Central memory CD8-positive, alpha-beta T cell (primary cell): ENCODE measurements around the gene KIF11.
A peak's percentile ranks its signal among the peaks of the same experiment; 100 is the strongest.

Experiments used
- ATAC-seq: fragments of 150-1000 bp; cut with Tn5 transposase; replicated peaks from 2 replicates; pipeline ENCODE4 v1.10.0; 2022; ENCODE audit warnings: mild to moderate bottlenecking, moderate FRiP score, moderate number of reproducible peaks; ENCODE audit not compliant: poor library complexity, severe bottlenecking; ENCODE audit errors: extremely low read depth
- DNase-seq, 2 donors: peaks; one replicate each; pipeline ENCODE4 v3.0.0; 2021; ENCODE audit warnings: low spot score in 2 of 2
- H3K27ac Mint-ChIP-seq: one replicate; pipeline ENCODE4 v1.8.0; 2022; ENCODE audit warnings: low read depth, mild to moderate bottlenecking, moderate library complexity, mixed read lengths
- H3K27me3 Mint-ChIP-seq: one replicate; pipeline ENCODE4 v1.8.0; 2022; ENCODE audit warnings: mixed read lengths
- H3K36me3 Mint-ChIP-seq: one replicate; pipeline ENCODE4 v1.8.0; 2022; ENCODE audit warnings: mild to moderate bottlenecking, moderate library complexity, mixed read lengths; ENCODE audit not compliant: insufficient read depth
- H3K4me1 Mint-ChIP-seq: one replicate; pipeline ENCODE4 v1.8.0; 2022; ENCODE audit warnings: mixed read lengths
- H3K4me3 Mint-ChIP-seq: one replicate; pipeline ENCODE4 v1.8.0; 2022; ENCODE audit warnings: mild to moderate bottlenecking, moderate library complexity, mixed read lengths
- H3K9me3 Mint-ChIP-seq: one replicate; pipeline ENCODE4 v1.8.0; 2022; ENCODE audit warnings: mixed read lengths

Gene KIF11

GRCh38 chr10:92691591-92692079, 98.7 kb downstream of the KIF11 start:
- Mint-ChIP-seq H3K27ac (peak overlapping the region; percentile 66), H3K9me3 (no peaks in the 10 kb centered on the region), H3K4me3 (peak overlapping the region; percentile 71), H3K27me3 (peaks cover 63% of the 10 kb centered on the region), H3K4me1 (peaks cover 16% of the 10 kb centered on the region), H3K36me3 (no peaks in the 10 kb centered on the region)
- no peak for DNase-seq
- no peak for ATAC-seq

DNA sequence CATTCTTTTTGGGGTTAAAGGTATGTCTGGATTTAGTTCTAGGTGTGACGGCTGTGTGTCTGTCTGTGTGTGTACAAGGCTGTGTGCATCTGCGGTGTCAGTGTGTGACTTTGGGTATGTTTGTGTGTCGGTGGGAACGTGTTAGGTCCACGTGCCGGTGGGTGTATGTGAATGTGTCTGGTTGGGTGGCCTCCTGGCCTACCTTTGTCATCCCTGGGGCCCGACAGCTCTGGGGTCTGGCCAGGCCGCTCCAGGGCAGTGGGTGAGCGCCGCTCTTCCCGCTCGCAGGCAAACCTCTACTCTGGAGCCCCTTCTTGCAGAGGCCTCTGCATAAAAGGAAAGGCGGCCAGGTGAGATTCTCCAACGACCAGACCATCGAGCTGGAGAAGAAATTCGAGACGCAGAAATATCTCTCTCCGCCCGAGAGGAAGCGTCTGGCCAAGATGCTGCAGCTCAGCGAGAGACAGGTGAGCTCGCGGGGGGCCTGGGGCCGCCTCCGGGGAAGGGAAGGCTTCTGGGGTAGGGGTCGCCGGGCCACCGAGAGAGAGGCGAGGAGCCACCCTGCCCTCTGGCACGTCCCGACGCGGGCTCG, 99.2 kb downstream of the KIF11 start:
- Mint-ChIP-seq H3K4me1 (peaks cover 16% of the 10 kb centered on the region), H3K27me3 (peaks cover 68% of the 10 kb centered on the region)

GRCh38 chr10:92692697-92693533, 100.0 kb downstream of the KIF11 start:
- no peak for ATAC-seq
- no peaks in the 10 kb centered on the region for H3K36me3 Mint-ChIP-seq
- no peak overlapping the region for H3K27ac Mint-ChIP-seq
- no peak overlapping the region for H3K4me3 Mint-ChIP-seq
- DNase-seq = no peak
- H3K27me3 Mint-ChIP-seq = peaks cover 70% of the 10 kb centered on the region
- H3K4me1 Mint-ChIP-seq = peaks cover 18% of the 10 kb centered on the region
- no peaks in the 10 kb centered on the region for H3K9me3 Mint-ChIP-seq

More for the DNA sequence above, 99.2 kb downstream of the KIF11 start:
- H3K27ac Mint-ChIP-seq = peak overlapping the region; percentile 66
- H3K36me3 Mint-ChIP-seq = no peaks in the 10 kb centered on the region
- DNase-seq (no peak), ATAC-seq (no peak)
- no peaks in the 10 kb centered on the region for H3K9me3 Mint-ChIP-seq
- peak overlapping the region; percentile 71 for H3K4me3 Mint-ChIP-seq

GRCh38 chr10:92693534-92693893, 100.6 kb downstream of the KIF11 start:
- Mint-ChIP-seq H3K4me3 (no peak overlapping the region), H3K27ac (no peak overlapping the region), H3K27me3 (peaks cover 70% of the 10 kb centered on the region), H3K36me3 (no peaks in the 10 kb centered on the region), H3K4me1 (peaks cover 23% of the 10 kb centered on the region), H3K9me3 (no peaks in the 10 kb centered on the region)
- ATAC-seq (no peak), DNase-seq (no peak)

DNA sequence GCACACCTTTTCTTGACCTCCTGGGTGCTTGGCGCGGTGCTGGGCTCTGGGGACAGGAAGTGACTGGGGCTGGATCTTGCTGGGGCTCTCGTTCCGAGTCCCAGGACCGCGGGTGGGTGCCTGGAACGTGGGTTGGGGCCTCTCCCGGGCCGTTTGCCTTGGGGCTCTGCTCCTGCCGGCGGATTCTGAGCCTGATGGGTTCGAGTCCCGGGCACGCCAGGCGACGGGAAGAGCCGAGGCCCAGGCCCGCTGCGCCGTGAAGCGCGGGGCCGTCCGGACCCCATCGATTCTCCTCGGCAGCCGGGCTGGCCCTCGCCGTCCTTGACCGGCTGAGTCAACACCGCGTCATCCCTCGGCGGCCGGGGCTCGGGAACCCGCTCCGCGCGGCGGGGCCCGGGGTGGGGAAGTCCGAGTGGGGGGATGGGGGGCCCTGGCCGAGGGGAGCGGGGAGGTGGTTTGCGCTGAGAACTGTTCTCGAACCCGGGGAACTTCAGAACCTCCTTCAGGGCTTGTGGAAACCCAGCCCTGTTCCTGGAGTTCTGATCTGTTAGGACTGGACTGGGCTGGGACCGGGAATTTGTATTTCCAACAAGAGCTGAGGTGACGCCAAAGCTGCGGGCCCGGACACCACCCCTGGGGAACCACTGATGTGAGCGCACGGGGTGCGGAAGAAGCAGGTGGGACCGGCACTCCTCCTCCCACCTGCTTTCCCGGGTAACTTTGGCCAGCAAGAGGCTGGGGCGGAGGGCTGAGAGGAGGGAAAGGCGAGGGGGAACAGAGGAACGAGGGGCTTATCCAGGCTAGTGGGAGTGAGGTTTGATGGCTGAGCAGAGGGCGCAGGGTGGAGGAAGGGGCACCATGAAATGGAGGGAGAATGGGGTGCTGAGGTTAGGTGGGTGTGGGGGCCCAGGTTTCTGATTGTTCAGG, 103.0 kb downstream of the KIF11 start:
- no peak for ATAC-seq
- no peak for DNase-seq
- peaks cover 83% of the 10 kb centered on the region for H3K27me3 Mint-ChIP-seq
- H3K36me3 Mint-ChIP-seq = peaks cover 3% of the 10 kb centered on the region
- H3K4me1 Mint-ChIP-seq = peaks cover 35% of the 10 kb centered on the region
- H3K27ac Mint-ChIP-seq = no peak overlapping the region
- no peak overlapping the region for H3K4me3 Mint-ChIP-seq
- H3K9me3 Mint-ChIP-seq = no peaks in the 10 kb centered on the region

- ATAC-seq = no peak
- H3K4me1 Mint-ChIP-seq = peaks cover 28% of the 10 kb centered on the region
- H3K9me3 Mint-ChIP-seq = no peaks in the 10 kb centered on the region
- H3K27ac Mint-ChIP-seq = no peak overlapping the region
- peaks cover 83% of the 10 kb centered on the region for H3K27me3 Mint-ChIP-seq
- no peak for DNase-seq
- peaks cover 3% of the 10 kb centered on the region for H3K36me3 Mint-ChIP-seq
- no peak overlapping the region for H3K4me3 Mint-ChIP-seq
Measured at GRCh38 chr10:92696606-92697383, 103.9 kb downstream of the KIF11 start.

- Mint-ChIP-seq H3K9me3 (no peaks in the 10 kb centered on the region), H3K36me3 (peaks cover 3% of the 10 kb centered on the region), H3K4me3 (peak overlapping the region; percentile 3), H3K27me3 (peaks cover 82% of the 10 kb centered on the region), H3K27ac (no peak overlapping the region), H3K4me1 (peaks cover 18% of the 10 kb centered on the region)
- no peak for DNase-seq
- no peak for ATAC-seq
Measured at GRCh38 chr10:92697663-92698511, 105.0 kb downstream of the KIF11 start.

GRCh38 chr10:92699193-92699517, 106.2 kb downstream of the KIF11 start:
- H3K27ac Mint-ChIP-seq = no peak overlapping the region
- H3K4me3 Mint-ChIP-seq = peak overlapping the region; percentile 72
- peaks cover 18% of the 10 kb centered on the region for H3K4me1 Mint-ChIP-seq
- H3K9me3 Mint-ChIP-seq = no peaks in the 10 kb centered on the region
- H3K36me3 Mint-ChIP-seq = peaks cover 3% of the 10 kb centered on the region
- ATAC-seq = no peak
- H3K27me3 Mint-ChIP-seq = peaks cover 88% of the 10 kb centered on the region
- DNase-seq = no peak

DNA sequence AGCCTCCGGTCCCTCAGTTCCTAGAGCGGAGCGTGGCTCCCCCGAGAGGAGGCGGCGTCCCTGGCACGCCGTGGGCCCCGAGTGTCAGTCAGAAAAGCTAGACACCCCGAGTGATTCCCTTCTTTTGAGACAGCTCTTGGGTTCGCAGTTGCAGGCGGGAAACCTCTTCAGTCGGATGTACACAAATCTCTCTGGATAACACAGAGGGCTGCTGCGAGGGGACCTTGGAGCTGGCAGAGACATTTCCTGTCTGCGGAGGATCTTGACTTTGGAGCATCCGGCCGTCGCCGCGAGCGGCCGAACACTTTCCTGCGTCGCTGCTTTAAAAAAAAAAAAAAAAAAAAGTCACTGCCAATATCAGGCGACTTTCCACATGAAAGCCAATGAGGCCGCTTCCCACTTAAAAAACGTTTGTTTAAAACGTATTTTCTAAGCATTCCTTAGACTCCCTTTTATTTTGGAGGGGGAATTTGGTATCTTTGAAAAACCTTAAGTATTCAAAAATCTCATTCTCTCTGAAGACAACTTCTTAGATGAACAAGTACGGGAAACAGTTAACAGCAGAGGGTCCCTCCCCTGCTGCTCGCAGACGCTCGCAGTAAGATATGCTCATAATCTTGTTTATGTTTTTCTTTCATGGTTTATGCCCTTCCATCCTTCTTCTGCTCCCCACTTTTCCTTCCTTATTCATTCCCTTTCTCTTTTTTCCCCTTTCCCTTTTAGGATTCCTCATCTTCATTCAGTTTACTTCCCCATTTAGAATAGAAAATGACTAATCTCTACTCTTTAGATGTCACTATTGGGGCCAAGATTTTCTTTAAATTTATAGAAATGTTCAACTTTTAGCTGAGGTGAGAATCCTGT, 106.8 kb downstream of the KIF11 start:
- Mint-ChIP-seq H3K4me1 (peaks cover 18% of the 10 kb centered on the region), H3K27ac (peak overlapping the region; percentile 49), H3K36me3 (peaks cover 3% of the 10 kb centered on the region), H3K9me3 (no peaks in the 10 kb centered on the region), H3K27me3 (peaks cover 87% of the 10 kb centered on the region), H3K4me3 (peak overlapping the region; percentile 72)
- ATAC-seq = peak; percentile 59
- no peak for DNase-seq

DNA sequence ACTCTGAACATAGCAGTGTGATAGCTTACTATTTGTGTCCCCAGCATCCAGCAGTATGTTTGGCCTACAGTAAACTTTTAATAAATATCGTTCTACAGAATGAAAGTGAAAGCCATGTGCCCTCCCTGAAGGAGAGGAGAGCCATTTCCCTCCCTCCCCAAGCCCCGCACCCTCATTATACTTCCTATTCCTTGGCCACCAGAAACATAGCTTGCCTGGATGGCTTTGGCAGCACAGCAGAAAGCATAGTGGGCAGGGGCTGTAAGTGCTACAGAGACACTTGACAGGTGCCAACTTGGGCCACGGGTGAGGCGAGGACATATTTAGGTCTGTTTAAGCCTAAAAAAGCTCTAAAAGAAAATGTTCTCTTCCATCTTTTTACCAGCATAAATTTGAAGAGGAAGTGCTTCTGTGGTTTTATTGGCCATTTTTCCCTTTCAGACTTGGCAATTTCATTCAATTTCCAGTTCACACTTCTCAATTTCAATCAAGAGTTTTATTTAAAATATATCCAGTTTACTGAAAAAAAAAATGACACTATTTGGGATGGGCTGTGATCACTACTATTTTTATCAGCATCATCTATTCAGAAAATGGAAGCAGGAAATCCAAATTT, 109.5 kb downstream of the KIF11 start:
- H3K27me3 Mint-ChIP-seq = peaks cover 83% of the 10 kb centered on the region
- peaks cover 3% of the 10 kb centered on the region for H3K36me3 Mint-ChIP-seq
- H3K4me1 Mint-ChIP-seq = peaks cover 18% of the 10 kb centered on the region
- no peak for DNase-seq
- ATAC-seq = no peak
- no peak overlapping the region for H3K27ac Mint-ChIP-seq
- H3K4me3 Mint-ChIP-seq = no peak overlapping the region
- H3K9me3 Mint-ChIP-seq = no peaks in the 10 kb centered on the region
